Heart left ventricle (tissue), 13 donors: Measurements from ENCODE around the gene CFAP73.

Experiments used
- CTCF ChIP-seq, 12 donors: fragments of 200-600 bp; sonication (generic) in 4 of 12; IDR thresholded peaks; one replicate each; pipeline versions ENCODE4 v1.5.0 to v1.8.0; 2018 to 2022; ENCODE audit warnings: antibody characterized with exemption in 12 of 12, mild to moderate bottlenecking in 5 of 12
- POLR2A ChIP-seq, 2 donors: fragments of 450-650 bp; IDR thresholded peaks; one replicate each; pipeline ENCODE4 v1.6.1; 2017; ENCODE audit warnings: antibody characterized with exemption in 2 of 2, mild to moderate bottlenecking in 2 of 2, moderate library complexity in 2 of 2
- donor health status: ischemic (EF 13 %, LVEDD 7.1; RV severe dilation, severe dysfunction).
- donor health status: DM: no; HTN: yes; CAD: no.
- donor health status: DM: no; HTN: no; CAD: no.
- donor health status: ischemic (EF 25% LVEDD 6.9; RV normal size, moderate dysfunction).
- donor health status: ischemic (EF 25% LVEDD 5.7; RV mildly dilated, moderate dysfunction).
- donor health status: ischemic (EF 35%, LVEDD 5.7; RV mildly dilated, moderate dysfunction).
- donor health status: nonischemic (EF 11% LVEDD 7.7; RV severe dilation, severe dysfunction).
- donor health status: DM: yes; HTN: yes; CAD: no.
- donor health status: PGD.
- donor health status: ischemic (EF 29% LVEDD 5.4; RV normal size, mild dysfunction).
- donor health status: nonischemic (EF 23%, LVEDD 6.1; RV moderate dilation, normal function).

- no peak for TF ChIP-seq CTCF (IDR thresholded peaks at IDR 0.05)
- TF ChIP-seq POLR2A (IDR thresholded peaks at IDR 0.05) = no peak
These were observed 53.0 kb downstream of the CFAP73 start for GRCh38 chr12:113202300-113203075.
